HepG2 (cell line): ENCODE data around the gene OCSTAMP. TPM values are rescaled to one million over a fixed set of nuclear protein-coding genes. Genes with fewer than 3 reads are reported as not detected.

Experiments used
- ARHGAP35 ChIP-seq: sonication (generic); formaldehyde crosslinking; IDR thresholded peaks from 2 replicates; pipeline ENCODE4 v1.9.0; 2022; ENCODE audit warnings: mild to moderate bottlenecking, inconsistent platforms, moderate library complexity, missing genetic modification reagents, borderline replicate concordance
- NR1H2 ChIP-seq: sonication (generic); formaldehyde crosslinking; IDR thresholded peaks from 2 replicates; pipeline ENCODE4 v1.8.1; 2022; ENCODE audit warnings: low read depth, missing genetic modification reagents, borderline replicate concordance
- NR3C1 ChIP-seq: sonication (generic); formaldehyde crosslinking; IDR thresholded peaks from 2 replicates; pipeline ENCODE4 v1.4.0; 2020; ENCODE audit warnings: missing genetic modification reagents
- PAF1 ChIP-seq: IDR thresholded peaks from 2 replicates; pipeline ENCODE4 v1.6.1; 2016; ENCODE audit warnings: missing genetic modification reagents, missing compliant biosample characterization
- PPARG ChIP-seq: conservative IDR thresholded peaks from 2 replicates; pipeline ENCODE4 v1.6.1; 2016; ENCODE audit warnings: missing biosample characterization, missing genetic modification reagents
- RAD51 ChIP-seq: fragments of 450-650 bp; IDR thresholded peaks from 2 replicates; pipeline ENCODE4 v1.6.1; 2016; ENCODE audit warnings: borderline replicate concordance
- SIN3A ChIP-seq: IDR thresholded peaks from 2 replicates; pipeline ENCODE4 v1.6.1; 2011; ENCODE audit warnings: low read depth, mild to moderate bottlenecking, control low read depth, low read length, borderline replicate concordance
- SP5 ChIP-seq: IDR thresholded peaks from 2 replicates; pipeline ENCODE4 v1.6.1; 2016; ENCODE audit warnings: low read depth, borderline replicate concordance
- SRSF9 ChIP-seq: fragments of 200-400 bp; formaldehyde crosslinking; IDR thresholded peaks from 2 replicates; pipeline ENCODE4 v1.6.1; 2018; ENCODE audit warnings: borderline replicate concordance, mild to moderate bottlenecking, low read depth, low read length; ENCODE audit not compliant: insufficient read depth, poor library complexity, severe bottlenecking
- TIGD3 ChIP-seq: sonication (generic); formaldehyde crosslinking; IDR thresholded peaks from 2 replicates; pipeline ENCODE4 v1.5.1; 2020; ENCODE audit warnings: mild to moderate bottlenecking, missing genetic modification reagents, borderline replicate concordance
- TOPORS ChIP-seq: sonication (generic); formaldehyde crosslinking; IDR thresholded peaks from 2 replicates; pipeline ENCODE4 v1.8.0; 2023; ENCODE audit warnings: mild to moderate bottlenecking, missing genetic modification reagents
- TSC22D2 ChIP-seq: sonication (generic); formaldehyde crosslinking; IDR thresholded peaks from 2 replicates; pipeline ENCODE4 v1.5.1; 2020; ENCODE audit warnings: missing genetic modification reagents, mild to moderate bottlenecking, borderline replicate concordance
- ZBTB21 ChIP-seq: sonication (generic); formaldehyde crosslinking; IDR thresholded peaks from 2 replicates; pipeline ENCODE4 v1.4.0; 2020; ENCODE audit warnings: missing genetic modification reagents
- ZNF121 ChIP-seq: sonication (generic); formaldehyde crosslinking; IDR thresholded peaks from 2 replicates; pipeline ENCODE4 v1.5.0; 2020; ENCODE audit warnings: mild to moderate bottlenecking, missing genetic modification reagents
- ZNF136 ChIP-seq: sonication (generic); formaldehyde crosslinking; IDR thresholded peaks from 2 replicates; pipeline ENCODE4 v1.8.1; 2022; ENCODE audit warnings: low read depth, mild to moderate bottlenecking, moderate library complexity, missing genetic modification reagents
- ZNF180 ChIP-seq: sonication (generic); formaldehyde crosslinking; IDR thresholded peaks from 2 replicates; pipeline ENCODE4 v1.4.0; 2020; ENCODE audit warnings: low read depth, missing genetic modification reagents, borderline replicate concordance
- ZNF781 ChIP-seq: sonication (generic); formaldehyde crosslinking; IDR thresholded peaks from 2 replicates; pipeline ENCODE4 v1.5.1; 2020; ENCODE audit warnings: borderline replicate concordance, mild to moderate bottlenecking, missing genetic modification reagents; ENCODE audit errors: not compliant biosample characterization
- ZSCAN9 ChIP-seq: IDR thresholded peaks from 2 replicates; pipeline ENCODE4 v1.6.1; 2016; ENCODE audit warnings: borderline replicate concordance
- polyA plus RNA-seq, 8 experiments: library from polyadenylated mRNA; depleted of rRNA in 3 of 8; stranded (reverse) in 7 of 8; unstranded in 1 of 8; fragments of >200 nt; fragmentation: Illumina TruSeq in 4 of 8; extraction: Trizol in 4 of 8; gene quantifications; 2 replicates each; pipeline versions ENCODE4 v1.2.1 to v1.2.3, GENCODE V29; 2011 to 2016; ENCODE audit warnings: low read depth in 4 of 8, missing spikeins in 1 of 8, mixed read lengths in 1 of 8; ENCODE audit not compliant: insufficient read depth in 1 of 8
- total RNA-seq, 5 experiments: library from RNA; depleted of rRNA; stranded (reverse); fragments of >200 nt; fragmentation: Illumina TruSeq; extraction: Trizol; gene quantifications; 2 replicates each; pipeline ENCODE4 v1.2.3, GENCODE V29; 2016; ENCODE audit warnings: low read depth in 1 of 5
- TF ChIP-seq, protein P1 (sequence below): sonication (generic); formaldehyde crosslinking; IDR thresholded peaks from 2 replicates; pipeline ENCODE4 v1.5.0; 2020; ENCODE audit warnings: missing genetic modification reagents
- TF ChIP-seq, protein P2 (sequence below): IDR thresholded peaks from 2 replicates; pipeline ENCODE4 v1.6.1; 2016; ENCODE audit warnings: mild to moderate bottlenecking
- TF ChIP-seq, protein P3 (sequence below): sonication (generic); formaldehyde crosslinking; IDR thresholded peaks from 2 replicates; pipeline ENCODE4 v1.4.0; 2020; ENCODE audit warnings: missing genetic modification reagents, borderline replicate concordance
- TF ChIP-seq, protein P4 (sequence below): sonication (generic); formaldehyde crosslinking; IDR thresholded peaks from 2 replicates; pipeline ENCODE4 v1.4.0; 2020; ENCODE audit warnings: missing genetic modification reagents, borderline replicate concordance

The OCSTAMP gene
- total and polyA plus RNA-seq, 2 of the 13 experiments (the other 11 are each of a cell fraction or from before 2014, with no cell fraction given): not detected

- TF ChIP-seq ZNF180 (no peak), ZNF781 (CRISPR knock-in tag) (peak; percentile 77), SP5 (peak; percentile 57; the same call in 1 of the 2 replicates), ZSCAN9 (CRISPR knock-in tag) (no peak), TIGD3 (CRISPR knock-in tag) (no peak), PAF1 (CRISPR knock-in tag) (no peak), NR1H2 (CRISPR knock-in tag) (no peak), ZNF136 (CRISPR knock-in tag) (0 out of 2 replicates have a peak, but pooled peaks have one; percentile 64), ZBTB21 (CRISPR knock-in tag) (no peak), PPARG (CRISPR knock-in tag) (peak; percentile 70), TSC22D2 (no peak), ZNF121 (CRISPR knock-in tag) (no peak), RAD51 (no peak), ARHGAP35 (CRISPR knock-in tag) (no peak), NR3C1 (CRISPR knock-in tag) (no peak), SIN3A (no peak), TOPORS (CRISPR knock-in tag) (no peak), SRSF9 (no peak)
- TF ChIP-seq, protein P1, sequence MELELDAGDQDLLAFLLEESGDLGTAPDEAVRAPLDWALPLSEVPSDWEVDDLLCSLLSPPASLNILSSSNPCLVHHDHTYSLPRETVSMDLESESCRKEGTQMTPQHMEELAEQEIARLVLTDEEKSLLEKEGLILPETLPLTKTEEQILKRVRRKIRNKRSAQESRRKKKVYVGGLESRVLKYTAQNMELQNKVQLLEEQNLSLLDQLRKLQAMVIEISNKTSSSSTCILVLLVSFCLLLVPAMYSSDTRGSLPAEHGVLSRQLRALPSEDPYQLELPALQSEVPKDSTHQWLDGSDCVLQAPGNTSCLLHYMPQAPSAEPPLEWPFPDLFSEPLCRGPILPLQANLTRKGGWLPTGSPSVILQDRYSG: no peak
- TF ChIP-seq, protein P2, sequence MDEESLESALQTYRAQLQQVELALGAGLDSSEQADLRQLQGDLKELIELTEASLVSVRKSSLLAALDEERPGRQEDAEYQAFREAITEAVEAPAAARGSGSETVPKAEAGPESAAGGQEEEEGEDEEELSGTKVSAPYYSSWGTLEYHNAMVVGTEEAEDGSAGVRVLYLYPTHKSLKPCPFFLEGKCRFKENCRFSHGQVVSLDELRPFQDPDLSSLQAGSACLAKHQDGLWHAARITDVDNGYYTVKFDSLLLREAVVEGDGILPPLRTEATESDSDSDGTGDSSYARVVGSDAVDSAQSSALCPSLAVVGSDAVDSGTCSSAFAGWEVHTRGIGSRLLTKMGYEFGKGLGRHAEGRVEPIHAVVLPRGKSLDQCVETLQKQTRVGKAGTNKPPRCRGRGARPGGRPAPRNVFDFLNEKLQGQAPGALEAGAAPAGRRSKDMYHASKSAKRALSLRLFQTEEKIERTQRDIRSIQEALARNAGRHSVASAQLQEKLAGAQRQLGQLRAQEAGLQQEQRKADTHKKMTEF (CRISPR knock-in tag): peak; percentile 79; the same call in 1 of the 2 replicates
- TF ChIP-seq, protein P3, sequence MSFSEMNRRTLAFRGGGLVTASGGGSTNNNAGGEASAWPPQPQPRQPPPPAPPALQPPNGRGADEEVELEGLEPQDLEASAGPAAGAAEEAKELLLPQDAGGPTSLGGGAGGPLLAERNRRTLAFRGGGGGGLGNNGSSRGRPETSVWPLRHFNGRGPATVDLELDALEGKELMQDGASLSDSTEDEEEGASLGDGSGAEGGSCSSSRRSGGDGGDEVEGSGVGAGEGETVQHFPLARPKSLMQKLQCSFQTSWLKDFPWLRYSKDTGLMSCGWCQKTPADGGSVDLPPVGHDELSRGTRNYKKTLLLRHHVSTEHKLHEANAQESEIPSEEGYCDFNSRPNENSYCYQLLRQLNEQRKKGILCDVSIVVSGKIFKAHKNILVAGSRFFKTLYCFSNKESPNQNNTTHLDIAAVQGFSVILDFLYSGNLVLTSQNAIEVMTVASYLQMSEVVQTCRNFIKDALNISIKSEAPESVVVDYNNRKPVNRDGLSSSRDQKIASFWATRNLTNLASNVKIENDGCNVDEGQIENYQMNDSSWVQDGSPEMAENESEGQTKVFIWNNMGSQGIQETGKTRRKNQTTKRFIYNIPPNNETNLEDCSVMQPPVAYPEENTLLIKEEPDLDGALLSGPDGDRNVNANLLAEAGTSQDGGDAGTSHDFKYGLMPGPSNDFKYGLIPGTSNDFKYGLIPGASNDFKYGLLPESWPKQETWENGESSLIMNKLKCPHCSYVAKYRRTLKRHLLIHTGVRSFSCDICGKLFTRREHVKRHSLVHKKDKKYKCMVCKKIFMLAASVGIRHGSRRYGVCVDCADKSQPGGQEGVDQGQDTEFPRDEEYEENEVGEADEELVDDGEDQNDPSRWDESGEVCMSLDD (CRISPR knock-in tag): no peak
- TF ChIP-seq, protein P4, sequence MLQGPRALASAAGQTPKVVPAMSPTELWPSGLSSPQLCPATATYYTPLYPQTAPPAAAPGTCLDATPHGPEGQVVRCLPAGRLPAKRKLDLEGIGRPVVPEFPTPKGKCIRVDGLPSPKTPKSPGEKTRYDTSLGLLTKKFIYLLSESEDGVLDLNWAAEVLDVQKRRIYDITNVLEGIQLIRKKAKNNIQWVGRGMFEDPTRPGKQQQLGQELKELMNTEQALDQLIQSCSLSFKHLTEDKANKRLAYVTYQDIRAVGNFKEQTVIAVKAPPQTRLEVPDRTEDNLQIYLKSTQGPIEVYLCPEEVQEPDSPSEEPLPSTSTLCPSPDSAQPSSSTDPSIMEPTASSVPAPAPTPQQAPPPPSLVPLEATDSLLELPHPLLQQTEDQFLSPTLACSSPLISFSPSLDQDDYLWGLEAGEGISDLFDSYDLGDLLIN: no peak
These were observed 12.1 kb upstream of the OCSTAMP start (continued) for GRCh38 chr20:46562373-46563169.
